Stimulated activated CD8-positive, alpha-beta memory T cell treated with anti-CD3 and anti-CD28 coated beads, Interleukin-15, amount 100 ng/mL, for 48 hours (primary cell): ENCODE data around the gene A1CF.
"Not testable (repeated sequence)": the region's sequence is repeated elsewhere in the genome, so short reads cannot be mapped to it uniquely, and the experiment has no call there.

Source experiments
- DNase-seq, 2 donors: peaks; one replicate each; pipeline ENCODE4 v3.0.0-alpha.2; 2020; ENCODE audit warnings: low read depth in 2 of 2

The A1CF gene

DNA sequence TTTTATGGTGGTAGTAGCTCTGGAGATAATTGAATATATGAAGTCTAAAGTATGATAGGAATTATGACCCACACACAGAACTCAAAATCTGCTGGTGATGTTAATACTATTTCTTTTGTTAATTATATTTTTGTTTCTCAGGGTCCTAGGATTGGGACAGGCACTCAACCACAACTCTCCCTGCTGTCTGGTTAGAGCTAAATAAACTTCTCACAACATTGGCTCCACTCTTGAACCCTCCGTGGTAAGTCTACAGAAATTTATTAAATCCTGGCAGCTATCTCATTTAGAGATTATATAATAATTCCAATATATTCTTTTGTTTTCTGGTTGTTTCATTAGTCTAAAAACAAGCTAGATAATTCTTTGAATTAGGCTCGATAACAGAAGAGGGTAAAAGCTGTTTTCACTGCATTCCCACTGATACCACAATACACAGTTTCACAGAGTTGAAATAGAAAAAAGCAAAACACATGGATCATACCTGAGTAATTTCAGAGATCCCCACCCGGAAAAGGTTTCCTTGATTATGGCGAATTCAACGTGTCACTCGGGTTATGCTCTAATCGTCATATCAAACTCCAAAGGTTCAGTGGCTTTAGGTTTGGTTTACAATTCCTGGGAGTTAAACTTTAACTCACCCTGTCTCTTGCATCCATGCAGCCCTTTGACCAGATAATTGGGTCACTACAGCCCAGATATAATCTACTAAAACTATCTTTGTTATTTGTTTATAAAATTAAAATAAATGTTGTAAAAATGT lies at the start of gene A1CF:
A1CF (minus strand) TSS at position 531 of the 763 bp plus-strand sequence. CDS start 25,687 bp downstream, outside the sequence.
- no peak for DNase-seq

GRCh38 chr10:50931948-50932431 lies 46.6 kb upstream of the A1CF start:
- DNase-seq, result no peak

- DNase-seq, result no peak
These were observed 44.2 kb upstream of the A1CF start for GRCh38 chr10:50929670-50930069.

GRCh38 chr10:50928190-50928552 lies 42.7 kb upstream of the A1CF start:
- DNase-seq, result no peak

DNA sequence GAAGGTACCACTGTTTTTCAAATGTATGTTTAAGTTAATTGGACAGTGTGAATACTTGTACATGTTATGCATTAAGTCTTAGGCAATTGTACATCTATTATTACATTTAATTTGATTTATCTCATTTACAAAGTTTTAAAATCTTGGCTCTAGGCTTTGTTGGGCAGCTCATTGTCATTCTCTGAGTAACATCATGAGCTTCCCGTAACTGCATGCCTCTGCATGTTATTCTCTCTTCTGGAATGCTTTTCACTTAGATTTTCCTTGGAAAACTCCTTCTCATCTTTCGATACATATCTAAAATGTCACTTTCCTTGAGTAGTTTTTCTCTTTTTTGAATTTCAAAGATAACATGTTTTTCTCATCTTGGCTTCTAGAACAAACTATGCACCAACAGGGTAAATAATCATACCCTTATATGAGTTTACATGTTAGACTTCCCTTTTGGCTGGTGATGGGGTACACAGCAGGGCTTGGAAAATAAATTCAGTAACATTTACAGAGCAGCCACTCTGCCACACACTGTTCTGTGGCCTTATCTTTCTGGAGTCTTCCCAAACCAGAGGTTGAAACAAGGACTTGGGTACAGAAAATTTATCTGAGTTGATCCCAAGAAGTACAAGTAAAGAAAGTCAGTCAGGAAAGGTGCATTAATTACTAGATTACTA lies 42.2 kb upstream of the A1CF start:
- DNase-seq, result no peak

GRCh38 chr10:50923471-50923870 lies 38.0 kb upstream of the A1CF start:
- not testable (repeated sequence) for DNase-seq

DNA sequence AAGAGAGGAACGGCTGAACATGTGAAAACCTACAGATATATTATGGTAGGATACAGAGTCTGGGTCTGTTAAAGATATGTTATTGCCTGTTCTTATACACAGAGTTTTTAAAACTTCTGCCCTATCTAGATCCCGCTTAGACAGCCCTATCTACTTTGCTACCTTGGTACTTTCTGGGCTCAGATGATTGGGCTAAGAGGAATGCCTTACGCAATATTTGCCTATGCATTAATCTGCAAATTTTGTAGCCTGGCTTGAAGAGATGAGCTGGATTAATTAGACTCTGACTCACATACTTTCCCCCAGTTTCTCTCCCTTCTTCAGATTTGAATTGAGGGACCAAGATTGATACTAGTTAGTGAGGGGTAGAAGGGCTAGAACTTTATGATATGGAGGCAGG lies 33.6 kb upstream of the A1CF start:
- no peak for DNase-seq

GRCh38 chr10:50918529-50918928 lies 33.1 kb upstream of the A1CF start:
- no peak for DNase-seq

DNA sequence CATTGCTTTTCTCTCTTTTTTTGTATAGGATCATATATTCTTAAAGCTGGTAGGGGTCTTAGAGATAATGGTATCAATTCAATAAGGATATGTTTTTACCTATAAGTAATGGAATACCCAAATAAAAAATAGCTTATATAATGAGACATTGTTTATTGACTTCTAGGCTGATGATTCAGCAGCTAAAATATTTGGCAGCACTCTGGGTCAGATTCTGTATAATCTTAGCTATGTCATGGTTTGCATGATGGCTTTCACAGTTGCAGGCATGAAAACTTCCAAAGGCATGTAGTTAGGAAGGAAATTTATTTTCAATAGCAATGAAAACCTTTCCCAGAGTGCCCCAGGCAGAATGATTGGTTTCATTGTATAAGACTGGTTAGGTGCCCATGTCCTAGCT lies 32.1 kb upstream of the A1CF start:
- DNase-seq, result no peak

DNA sequence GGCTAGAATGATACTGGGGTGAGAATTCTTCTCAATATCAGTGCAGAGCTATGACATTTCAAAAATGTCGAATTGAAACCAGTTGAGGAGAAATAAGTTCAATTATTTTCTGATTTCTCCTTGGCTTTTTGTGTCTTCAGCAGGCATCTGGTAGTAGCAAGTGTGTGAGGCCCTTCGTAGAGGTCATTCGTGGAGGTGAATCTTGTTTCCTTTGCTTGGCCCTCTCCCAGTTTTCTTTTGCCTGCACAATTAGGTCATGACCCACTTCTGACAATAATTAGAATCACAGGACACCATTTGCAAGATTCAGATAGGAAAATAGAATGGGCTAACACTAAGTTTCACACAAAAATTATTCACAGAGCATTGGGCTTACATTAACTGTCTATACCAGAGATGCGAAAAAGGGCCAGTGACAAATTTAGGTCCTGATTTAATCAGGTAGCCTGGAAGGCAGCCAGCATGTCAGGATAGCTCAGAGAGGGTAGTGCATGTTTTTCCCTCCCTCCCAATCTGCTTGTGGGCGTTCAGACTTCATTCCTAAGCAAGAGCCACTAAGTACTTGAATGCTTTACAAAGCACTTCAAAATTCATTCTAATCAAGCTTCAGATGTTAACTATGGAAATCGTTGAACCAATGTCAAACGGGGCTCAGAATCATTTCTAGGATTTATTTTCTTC lies 24.0 kb upstream of the A1CF start:
- DNase-seq, result no peak

- no peak for DNase-seq
These were observed 22.9 kb upstream of the A1CF start for GRCh38 chr10:50908366-50908765.

DNA sequence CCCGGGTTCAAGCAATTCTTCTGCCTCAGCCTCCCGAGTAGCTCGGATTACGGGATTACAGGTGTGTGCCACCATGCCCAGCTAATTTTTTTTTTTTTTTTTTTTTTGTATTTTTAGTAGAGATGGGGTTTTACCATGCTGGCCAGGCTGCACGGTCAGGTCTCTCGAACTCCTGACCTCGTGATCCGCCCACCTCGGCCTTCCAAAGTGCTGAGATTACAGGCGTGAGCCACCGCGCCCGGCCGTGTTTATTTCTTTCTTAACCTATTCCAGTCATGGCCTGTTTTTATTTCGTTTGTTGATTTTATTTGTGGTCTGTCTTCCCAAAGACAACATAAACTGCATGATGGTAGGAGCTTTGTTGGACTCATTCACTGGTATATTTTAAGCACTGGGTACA lies 20.4 kb upstream of the A1CF start:
- DNase-seq, result not testable (repeated sequence)

- DNase-seq, result no peak
These were observed 11.3 kb upstream of the A1CF start for GRCh38 chr10:50896721-50897120.

DNA sequence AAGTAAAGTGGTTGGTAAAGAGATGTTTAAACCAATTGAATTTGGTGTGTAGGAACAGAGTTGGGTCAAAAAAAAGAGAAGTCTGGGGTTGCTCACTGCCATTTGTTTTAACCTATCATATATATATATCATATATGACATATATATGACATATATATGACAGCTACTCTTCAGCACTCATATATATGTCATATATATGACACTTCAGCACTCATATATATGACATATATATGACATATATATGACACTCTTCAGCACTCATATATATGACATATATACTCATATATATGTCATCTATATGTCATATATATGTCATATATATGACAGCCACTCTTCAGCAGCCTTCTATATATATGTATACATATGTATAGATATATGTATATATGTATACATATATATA lies 8.9 kb upstream of the A1CF start:
- no peak for DNase-seq

- no peak for DNase-seq
These were observed 7.0 kb upstream of the A1CF start for GRCh38 chr10:50892467-50892866.

DNA sequence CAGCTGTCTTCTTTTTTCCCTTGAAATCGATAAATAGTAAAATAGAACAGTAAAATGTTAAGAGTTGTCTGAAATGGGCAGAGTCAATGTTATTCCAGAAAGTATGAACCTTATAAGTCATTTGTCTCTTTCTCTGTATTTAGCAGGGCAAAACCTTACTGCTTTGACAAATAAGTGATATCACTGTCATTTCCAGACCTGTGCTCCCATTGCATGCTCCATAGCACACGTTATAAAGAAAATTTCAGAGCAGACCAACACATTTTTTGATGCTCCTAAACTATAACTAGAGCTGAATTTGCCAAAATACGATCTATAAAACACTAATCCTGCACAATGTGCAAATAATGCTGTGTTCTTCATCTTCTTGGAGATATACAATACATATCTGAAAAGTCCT lies 1.1 kb downstream of the A1CF start:
- no peak for DNase-seq

- no peak for DNase-seq
These were observed 1.8 kb downstream of the A1CF start for GRCh38 chr10:50883629-50884028.

DNA sequence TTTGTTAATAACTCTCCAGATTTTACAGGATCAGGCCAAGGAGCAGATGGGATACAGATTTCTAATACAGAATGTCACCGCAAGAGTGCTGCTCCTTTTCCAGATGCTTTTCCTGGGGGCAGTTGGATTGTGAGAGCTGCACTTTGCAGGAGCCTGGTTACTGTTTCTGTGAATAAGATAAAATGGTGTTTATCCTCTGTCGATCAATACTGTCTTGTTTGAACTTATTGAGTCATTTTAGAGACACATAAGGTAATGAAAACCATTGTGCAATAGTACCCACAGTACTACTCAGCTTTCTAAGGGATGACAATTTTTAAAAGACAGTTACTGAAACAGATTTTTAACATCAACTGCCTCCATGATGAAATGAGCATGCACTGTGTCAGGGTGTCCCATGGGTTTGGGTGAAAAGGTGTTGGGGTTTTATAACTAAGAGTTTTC lies 2.9 kb downstream of the A1CF start:
- no peak for DNase-seq

DNA sequence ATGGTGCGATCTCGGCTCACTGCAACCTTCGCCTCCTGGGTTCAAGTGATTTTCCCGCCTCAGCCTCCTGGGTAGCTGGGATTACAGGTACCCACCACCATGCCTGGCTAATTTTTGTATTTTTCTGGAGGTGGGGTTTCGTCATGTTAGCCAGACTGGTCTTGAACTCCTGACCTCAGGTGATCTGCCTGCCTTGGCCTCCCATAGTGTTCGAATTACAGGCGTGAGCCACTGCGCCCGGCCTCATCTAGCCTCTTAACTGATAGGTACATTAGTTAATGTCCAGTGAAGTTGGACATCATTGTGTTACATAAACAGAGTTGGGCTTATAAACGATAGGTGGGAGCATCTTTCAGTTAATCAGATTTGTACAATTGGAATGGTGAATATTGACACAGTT lies 4.4 kb downstream of the A1CF start:
- DNase-seq, result not testable (repeated sequence)

- no peak for DNase-seq
These were observed 9.0 kb downstream of the A1CF start for GRCh38 chr10:50876429-50876828.

DNA sequence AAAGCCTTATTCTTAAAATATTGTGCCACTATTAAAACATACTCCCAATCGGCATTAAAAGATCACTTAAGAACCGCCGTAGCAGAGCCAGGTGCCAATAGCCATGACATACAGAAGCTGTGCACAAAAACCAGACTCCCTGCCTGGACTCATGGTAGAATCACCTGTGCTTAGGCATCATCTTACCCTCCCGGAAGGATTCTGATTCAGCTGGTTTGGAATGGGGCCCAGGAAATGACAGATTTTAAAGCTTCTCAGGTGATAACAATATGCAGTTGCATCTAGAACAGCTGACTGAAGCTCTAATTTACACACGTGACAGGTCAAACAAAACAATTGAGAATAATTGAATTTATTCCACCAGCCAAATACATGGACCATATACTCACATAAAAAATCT lies 10.7 kb downstream of the A1CF start:
- no peak for DNase-seq

GRCh38 chr10:50866317-50866716 lies 19.1 kb downstream of the A1CF start:
- no peak for DNase-seq

DNA sequence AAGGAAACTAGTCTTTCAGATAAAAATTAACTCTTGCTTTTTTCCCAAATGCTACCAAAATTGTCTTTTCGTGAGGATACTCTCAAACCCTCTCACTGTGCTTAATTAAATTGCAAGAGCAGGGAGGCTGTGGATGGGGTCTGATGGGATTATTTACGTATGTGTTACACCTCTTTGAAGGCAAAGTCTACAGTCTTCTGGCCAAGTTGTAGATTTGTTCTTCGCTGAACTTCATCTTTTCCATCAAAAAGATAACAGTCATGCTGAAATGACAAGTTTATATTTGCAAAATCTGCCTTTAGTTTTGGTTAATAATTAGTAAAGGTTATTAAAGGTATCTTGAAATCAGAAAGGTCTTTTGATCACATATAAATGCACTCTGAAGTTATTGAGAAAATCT lies 22.7 kb downstream of the A1CF start:
- no peak for DNase-seq
